Nephron progenitor cell (in vitro differentiated cells): ENCODE measurements around the gene ENTHD1.
"Not testable (repeated sequence)": the region's sequence is repeated elsewhere in the genome, so short reads cannot be mapped to it uniquely, and the experiment has no call there.

ENCODE experiments used
- DNase-seq: peaks from one replicate; pipeline ENCODE4 v3.0.0; 2021
- H3K27ac Mint-ChIP-seq: 2 replicates; pipeline ENCODE4 v1.8.0; 2021; ENCODE audit warnings: mild to moderate bottlenecking, moderate library complexity, mixed read lengths
- H3K27me3 Mint-ChIP-seq: 2 replicates; pipeline ENCODE4 v1.8.0; 2021; ENCODE audit warnings: mild to moderate bottlenecking, low read depth, mixed read lengths; ENCODE audit not compliant: poor library complexity
- H3K36me3 Mint-ChIP-seq: 2 replicates; pipeline ENCODE4 v1.8.0; 2021; ENCODE audit warnings: low read depth, mixed read lengths
- H3K4me1 Mint-ChIP-seq: 2 replicates; pipeline ENCODE4 v1.8.0; 2021; ENCODE audit warnings: mixed read lengths
- H3K4me3 Mint-ChIP-seq: 2 replicates; pipeline ENCODE4 v1.8.0; 2021; ENCODE audit warnings: mild to moderate bottlenecking, moderate library complexity, mixed read lengths
- H3K9me3 Mint-ChIP-seq: 2 replicates; pipeline ENCODE4 v1.8.0; 2021; ENCODE audit warnings: mild to moderate bottlenecking, moderate library complexity, mixed read lengths
- TF ChIP-seq, protein P1 (sequence below): fragments of 200-600 bp; sonication (generic); IDR thresholded peaks from 2 replicates; pipeline ENCODE4 v1.5.0; 2021; ENCODE audit warnings: antibody characterized with exemption

Gene ENTHD1

DNA sequence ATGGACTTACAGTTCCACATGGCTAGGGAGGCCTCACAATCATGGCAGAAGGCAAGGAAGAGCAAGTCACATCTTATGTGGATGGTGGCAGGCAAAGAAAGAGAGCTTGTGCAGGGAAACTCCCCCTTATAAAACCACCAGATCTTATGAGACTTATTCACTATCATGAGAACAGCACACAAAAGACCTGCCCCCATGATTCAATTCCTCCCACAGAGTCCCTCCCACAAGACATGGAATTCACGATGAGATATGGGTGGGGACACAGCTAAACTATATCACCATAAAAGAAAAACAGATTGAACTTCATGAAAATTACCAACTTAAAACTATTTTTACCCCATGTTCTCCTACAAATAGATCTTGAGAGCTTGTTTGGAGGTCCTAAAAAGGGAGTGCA, 19.6 kb downstream of the ENTHD1 start:
- Mint-ChIP-seq H3K4me3 (no peak overlapping the region), H3K4me1 (no peaks in the 10 kb centered on the region), H3K27me3 (peaks cover 1% of the 10 kb centered on the region), H3K9me3 (no peaks in the 10 kb centered on the region), H3K27ac (no peak overlapping the region), H3K36me3 (no peaks in the 10 kb centered on the region)
- TF ChIP-seq, protein P1, sequence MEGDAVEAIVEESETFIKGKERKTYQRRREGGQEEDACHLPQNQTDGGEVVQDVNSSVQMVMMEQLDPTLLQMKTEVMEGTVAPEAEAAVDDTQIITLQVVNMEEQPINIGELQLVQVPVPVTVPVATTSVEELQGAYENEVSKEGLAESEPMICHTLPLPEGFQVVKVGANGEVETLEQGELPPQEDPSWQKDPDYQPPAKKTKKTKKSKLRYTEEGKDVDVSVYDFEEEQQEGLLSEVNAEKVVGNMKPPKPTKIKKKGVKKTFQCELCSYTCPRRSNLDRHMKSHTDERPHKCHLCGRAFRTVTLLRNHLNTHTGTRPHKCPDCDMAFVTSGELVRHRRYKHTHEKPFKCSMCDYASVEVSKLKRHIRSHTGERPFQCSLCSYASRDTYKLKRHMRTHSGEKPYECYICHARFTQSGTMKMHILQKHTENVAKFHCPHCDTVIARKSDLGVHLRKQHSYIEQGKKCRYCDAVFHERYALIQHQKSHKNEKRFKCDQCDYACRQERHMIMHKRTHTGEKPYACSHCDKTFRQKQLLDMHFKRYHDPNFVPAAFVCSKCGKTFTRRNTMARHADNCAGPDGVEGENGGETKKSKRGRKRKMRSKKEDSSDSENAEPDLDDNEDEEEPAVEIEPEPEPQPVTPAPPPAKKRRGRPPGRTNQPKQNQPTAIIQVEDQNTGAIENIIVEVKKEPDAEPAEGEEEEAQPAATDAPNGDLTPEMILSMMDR: no peak
- no peak for DNase-seq

DNA sequence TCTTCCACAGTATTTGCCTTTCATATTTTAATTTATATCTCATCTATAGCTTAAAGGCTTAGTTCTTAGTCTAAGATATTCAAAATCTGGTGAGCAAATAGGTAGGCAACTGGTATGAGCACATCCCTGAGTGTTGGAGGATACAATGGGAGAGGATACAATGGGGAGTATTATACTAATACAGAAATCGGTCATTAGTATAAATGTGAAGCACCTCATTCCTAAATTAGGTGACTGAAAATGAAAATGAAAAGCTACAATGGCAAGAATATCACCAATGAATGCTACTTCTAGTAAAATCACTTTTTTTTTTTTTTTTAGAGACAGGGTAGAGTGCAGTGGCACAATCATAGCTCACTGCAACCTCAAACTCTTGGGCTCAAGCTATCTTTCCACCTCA, 21.0 kb downstream of the ENTHD1 start:
- Mint-ChIP-seq H3K4me3 (no peak overlapping the region), H3K4me1 (no peaks in the 10 kb centered on the region), H3K36me3 (no peaks in the 10 kb centered on the region), H3K9me3 (no peaks in the 10 kb centered on the region), H3K27ac (no peak overlapping the region), H3K27me3 (no peaks in the 10 kb centered on the region)
- TF ChIP-seq, protein P1: no peak
- DNase-seq: no peak

DNA sequence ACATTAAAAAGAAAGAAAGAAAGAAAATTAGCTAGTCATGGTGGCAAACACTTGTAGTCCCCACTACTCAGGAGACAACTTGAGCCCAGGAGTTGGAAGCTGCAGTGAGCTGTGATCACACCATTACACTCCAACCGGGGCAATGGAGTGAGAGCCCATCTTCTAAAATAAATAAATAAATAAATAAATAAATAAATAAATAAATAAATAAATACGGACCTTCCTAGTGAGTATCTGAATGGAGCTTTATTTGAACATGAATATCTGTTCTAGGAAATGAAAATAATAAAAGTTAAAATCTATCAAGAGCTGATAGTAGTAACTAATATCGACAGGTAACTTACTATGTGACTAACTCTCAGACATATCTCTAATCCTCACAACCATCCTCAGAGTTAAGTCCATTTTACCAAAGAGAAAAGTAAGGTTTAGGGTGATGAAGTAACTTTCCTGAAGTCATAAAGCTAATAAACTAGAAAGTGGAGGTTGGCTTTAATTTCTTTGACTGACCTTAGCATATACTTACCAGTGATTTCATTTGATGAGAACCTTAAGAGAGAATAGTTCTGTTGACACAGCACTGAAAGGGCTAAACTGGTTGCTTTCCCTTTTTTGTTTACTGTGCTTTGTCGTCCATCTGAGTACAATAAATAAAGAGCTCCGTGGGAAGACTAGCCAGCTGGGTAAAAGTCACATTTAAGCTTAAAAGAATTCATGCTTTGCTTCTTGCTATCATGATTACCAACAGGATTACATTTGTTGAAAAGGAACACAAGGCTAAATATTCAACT, 22.4 kb downstream of the ENTHD1 start:
- DNase-seq: no peak
- Mint-ChIP-seq H3K4me1 (no peaks in the 10 kb centered on the region), H3K36me3 (no peaks in the 10 kb centered on the region), H3K27ac (no peak overlapping the region), H3K27me3 (no peaks in the 10 kb centered on the region), H3K4me3 (no peak overlapping the region), H3K9me3 (no peaks in the 10 kb centered on the region)
- TF ChIP-seq, protein P1: no peak

DNA sequence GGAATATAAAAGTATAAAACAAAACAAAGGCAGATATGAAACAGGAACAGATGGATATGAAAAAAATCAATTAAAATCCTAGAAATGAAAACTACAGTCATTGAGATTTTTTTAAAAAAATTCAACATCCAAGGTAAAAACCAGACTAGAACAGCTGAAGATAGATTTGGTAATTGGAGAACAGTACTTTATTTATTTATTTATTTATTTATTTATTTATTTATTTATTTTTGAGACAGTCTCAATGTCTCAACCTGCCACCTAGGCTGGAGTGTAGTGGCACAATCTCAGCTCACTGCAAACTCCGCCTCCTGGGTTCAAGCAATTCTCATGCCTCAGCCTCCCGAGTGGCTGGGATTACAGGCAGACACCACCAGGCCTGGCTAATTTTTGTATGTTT, 23.8 kb downstream of the ENTHD1 start:
- H3K36me3 Mint-ChIP-seq, DNase-seq, H3K9me3 Mint-ChIP-seq, H3K4me3 Mint-ChIP-seq, H3K27ac Mint-ChIP-seq, H3K4me1 Mint-ChIP-seq, H3K27me3 Mint-ChIP-seq: not testable (repeated sequence)

DNA sequence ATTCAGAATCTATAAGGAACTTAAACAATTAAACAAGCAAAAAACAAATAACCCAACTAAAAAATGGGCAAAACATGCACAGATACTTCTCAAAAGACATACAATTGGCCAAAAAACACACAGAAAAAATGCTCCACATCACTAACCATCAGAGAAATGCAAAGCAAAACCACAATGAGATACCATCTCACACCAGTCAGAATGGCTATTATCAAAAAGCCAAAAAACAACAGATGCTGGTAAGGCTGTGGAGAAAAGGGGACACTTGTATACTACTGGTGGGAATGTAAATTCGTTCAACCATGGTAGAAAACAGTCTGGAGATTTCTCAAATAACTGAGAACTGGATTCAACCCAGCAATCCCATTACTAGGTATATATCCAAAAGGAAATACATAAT, 24.8 kb downstream of the ENTHD1 start:
- no peaks in the 10 kb centered on the region for H3K9me3 Mint-ChIP-seq
- H3K27ac Mint-ChIP-seq: no peak overlapping the region
- DNase-seq: no peak
- H3K27me3 Mint-ChIP-seq: no peaks in the 10 kb centered on the region
- no peak overlapping the region for H3K4me3 Mint-ChIP-seq
- TF ChIP-seq, protein P1: no peak
- H3K36me3 Mint-ChIP-seq: no peaks in the 10 kb centered on the region
- H3K4me1 Mint-ChIP-seq: no peaks in the 10 kb centered on the region

DNA sequence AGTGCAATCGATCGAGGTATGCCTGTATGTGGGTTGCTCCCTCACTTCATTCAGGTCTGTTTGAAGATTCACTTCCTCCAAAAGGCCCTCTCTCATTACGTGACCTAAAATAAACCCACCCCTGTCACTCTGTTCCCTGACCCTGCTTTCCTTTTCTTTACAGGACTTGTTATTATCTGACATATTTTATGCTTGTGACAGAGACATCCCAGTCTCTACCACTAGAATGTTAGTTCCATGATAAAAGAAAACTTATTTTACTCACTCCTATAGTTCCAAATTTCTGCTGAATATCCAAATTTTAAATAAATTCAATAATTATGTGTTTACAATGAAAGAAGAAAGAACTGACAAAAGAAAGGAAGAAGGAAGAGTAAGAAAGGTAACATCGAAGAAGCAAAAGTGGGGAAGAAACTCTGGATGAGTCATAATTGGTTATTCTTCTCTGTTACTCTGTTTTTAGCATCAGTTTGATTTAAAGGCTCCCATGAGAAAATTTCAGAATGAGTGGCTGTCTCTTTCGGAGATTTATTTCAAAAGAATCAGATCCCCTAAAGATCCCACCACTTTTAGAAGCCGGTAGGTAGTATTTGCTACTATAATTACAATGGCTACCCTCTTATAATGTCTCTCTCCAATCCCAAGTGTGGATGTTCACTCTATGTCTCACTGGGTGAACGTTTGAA, 33.5 kb downstream of the ENTHD1 start:
- no peak overlapping the region for H3K27ac Mint-ChIP-seq
- TF ChIP-seq, protein P1: no peak
- H3K36me3 Mint-ChIP-seq: no peaks in the 10 kb centered on the region
- no peaks in the 10 kb centered on the region for H3K9me3 Mint-ChIP-seq
- no peak for DNase-seq
- no peak overlapping the region for H3K4me3 Mint-ChIP-seq
- peaks cover 4% of the 10 kb centered on the region for H3K27me3 Mint-ChIP-seq
- H3K4me1 Mint-ChIP-seq: no peaks in the 10 kb centered on the region
